Prostate gland (tissue), 2 donors: Measurements from ENCODE around the gene IMMT. TPM values are rescaled to one million over a fixed set of nuclear protein-coding genes. Genes with fewer than 3 reads are reported as not detected.
"Not testable (repeated sequence)": the region's sequence is repeated elsewhere in the genome, so short reads cannot be mapped to it uniquely, and the experiment has no call there.

Source experiments
- DNase-seq: peaks from one replicate; pipeline ENCODE4 v3.0.0-alpha.2; 2019; ENCODE audit warnings: low spot score
- H3K27ac ChIP-seq, 2 donors: fragments of 200-600 bp; sonication (generic); 2 replicates each; pipeline ENCODE4 v1.5.1; 2017 to 2019
- H3K27me3 ChIP-seq: fragments of 200-600 bp; sonication (generic); replicated peaks from 2 replicates; pipeline ENCODE4 v1.5.1; 2019; ENCODE audit not compliant: insufficient read depth
- H3K36me3 ChIP-seq, 2 donors: fragments of 200-600 bp; sonication (generic); 1 replicate in 1 of 2; 2 replicates in 1 of 2; pipeline versions ENCODE4 v1.5.1 to v1.8.1; 2017 to 2019
- H3K4me1 ChIP-seq: fragments of 200-600 bp; sonication (generic); replicated peaks from 2 replicates; pipeline ENCODE4 v1.5.1; 2019
- H3K4me3 ChIP-seq, 2 donors: fragments of 200-600 bp; sonication (generic); 2 replicates each; pipeline ENCODE4 v1.5.1; 2017 to 2019
- H3K9me3 ChIP-seq: fragments of 200-600 bp; sonication (generic); 2 replicates; pipeline ENCODE4 v1.5.1; 2017
- POLR2A ChIP-seq: fragments of 450-650 bp; IDR thresholded peaks from one replicate; pipeline ENCODE4 v1.6.1; 2016; ENCODE audit warnings: antibody characterized with exemption, mild to moderate bottlenecking
- POLR2AphosphoS5 ChIP-seq: sonication (generic); formaldehyde crosslinking; IDR thresholded peaks from one replicate; pipeline ENCODE4 v1.6.1; 2017; ENCODE audit warnings: antibody characterized with exemption
- WGBS: methylation state at CpG from one replicate; pipeline ENCODE4 v1.1.5; 2018; 5-methylcytosine and 5-hydroxymethylcytosine counted together
- intact Hi-C: fragments of 100-400 bp; cut with DNase I; formaldehyde crosslinking; loops from one replicate; pipeline ENCODE4 v1.14.2; 2022
- total RNA-seq, 2 donors: library from RNA; depleted of rRNA; stranded (reverse); fragments of >200 nt; gene quantifications; one replicate each; pipeline ENCODE4 v1.1.0, GENCODE V29; 2016
- TF ChIP-seq, protein P1 (sequence below), 4 experiments: fragments of 200-600 bp in 2 of 4; fragments of 450-650 bp in 2 of 4; sonication (generic) in 2 of 4; IDR thresholded peaks; 1 replicate in 3 of 4; 2 replicates in 1 of 4; pipeline ENCODE4 v1.5.1; 2016 to 2019; ENCODE audit warnings: antibody characterized with exemption in 4 of 4, mild to moderate bottlenecking in 2 of 4, moderate library complexity in 2 of 4

IMMT gene
- total RNA-seq, 2 donors from 2014 or later = 32.6 to 52.5 TPM

DNA sequence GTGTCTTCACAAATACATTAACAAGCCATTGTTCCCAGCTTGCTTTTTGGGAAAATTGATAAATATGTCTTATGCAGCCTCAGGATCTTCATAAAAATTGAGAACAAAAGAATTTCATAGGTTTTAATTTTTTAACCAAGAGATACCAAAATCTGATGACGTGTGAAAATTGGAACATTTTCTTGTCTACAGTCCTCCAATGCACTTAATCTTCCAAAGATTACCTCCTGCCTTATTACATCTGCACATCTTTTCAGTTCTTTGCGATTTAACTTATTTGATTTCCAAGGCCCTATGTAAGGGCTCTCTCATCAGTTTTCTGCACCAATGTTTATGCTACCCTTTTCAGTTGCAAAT is 7.1 kb upstream of the IMMT start:
- no peak overlapping the region for H3K27ac ChIP-seq

DNA sequence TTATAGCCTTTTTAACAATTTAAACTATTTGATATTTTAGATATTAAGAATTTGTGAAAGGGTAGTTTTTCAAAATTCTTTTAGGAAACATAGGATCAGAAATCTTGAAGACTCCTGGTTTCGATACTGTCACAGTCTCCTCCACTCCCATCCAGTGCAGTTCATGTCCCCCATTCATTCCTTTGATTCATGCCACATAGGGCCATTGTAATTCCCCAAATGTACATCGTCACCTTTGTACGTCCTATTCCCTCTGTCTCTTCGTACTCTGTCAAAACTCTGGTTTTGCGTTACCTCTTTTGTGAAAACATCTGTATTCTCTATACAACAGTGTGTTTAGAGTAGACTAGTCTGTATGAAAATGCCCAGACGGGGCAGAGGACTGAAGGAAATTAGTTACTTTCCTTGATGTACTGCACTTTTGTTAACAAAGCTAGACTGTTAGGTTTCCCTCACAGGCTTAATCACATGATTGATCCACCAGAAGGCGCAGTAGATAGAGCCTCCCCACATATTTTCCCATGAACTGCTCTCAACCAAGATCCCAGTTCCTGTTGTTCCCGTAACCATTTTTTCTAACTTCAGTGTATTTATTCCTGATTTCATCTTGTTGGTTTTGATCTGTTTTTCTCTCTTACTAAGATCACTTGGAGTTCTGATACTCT is 6.5 kb upstream of the IMMT start:
- TF ChIP-seq POLR2AphosphoS5 = no peak
- TF ChIP-seq, protein P1, sequence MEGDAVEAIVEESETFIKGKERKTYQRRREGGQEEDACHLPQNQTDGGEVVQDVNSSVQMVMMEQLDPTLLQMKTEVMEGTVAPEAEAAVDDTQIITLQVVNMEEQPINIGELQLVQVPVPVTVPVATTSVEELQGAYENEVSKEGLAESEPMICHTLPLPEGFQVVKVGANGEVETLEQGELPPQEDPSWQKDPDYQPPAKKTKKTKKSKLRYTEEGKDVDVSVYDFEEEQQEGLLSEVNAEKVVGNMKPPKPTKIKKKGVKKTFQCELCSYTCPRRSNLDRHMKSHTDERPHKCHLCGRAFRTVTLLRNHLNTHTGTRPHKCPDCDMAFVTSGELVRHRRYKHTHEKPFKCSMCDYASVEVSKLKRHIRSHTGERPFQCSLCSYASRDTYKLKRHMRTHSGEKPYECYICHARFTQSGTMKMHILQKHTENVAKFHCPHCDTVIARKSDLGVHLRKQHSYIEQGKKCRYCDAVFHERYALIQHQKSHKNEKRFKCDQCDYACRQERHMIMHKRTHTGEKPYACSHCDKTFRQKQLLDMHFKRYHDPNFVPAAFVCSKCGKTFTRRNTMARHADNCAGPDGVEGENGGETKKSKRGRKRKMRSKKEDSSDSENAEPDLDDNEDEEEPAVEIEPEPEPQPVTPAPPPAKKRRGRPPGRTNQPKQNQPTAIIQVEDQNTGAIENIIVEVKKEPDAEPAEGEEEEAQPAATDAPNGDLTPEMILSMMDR (IDR thresholded peaks at IDR 0.05) = no peak
- H3K4me1 ChIP-seq = no peaks in the 10 kb centered on the region
- H3K4me3 ChIP-seq = no peak overlapping the region
- H3K27ac ChIP-seq = no peak overlapping the region
- 83% methylated on average over 8 of the region's 8 CpGs for WGBS
- H3K36me3 ChIP-seq = no peaks in the 10 kb centered on the region
- H3K27me3 ChIP-seq = no peaks in the 10 kb centered on the region
- no peak for DNase-seq
- intact Hi-C loops = no loop called here
- no peaks in the 10 kb centered on the region for H3K9me3 ChIP-seq

More for the DNA sequence above, 7.1 kb upstream of the IMMT start:
- DNase-seq = no peak
- TF ChIP-seq POLR2AphosphoS5 = no peak
- TF ChIP-seq, protein P1 (IDR thresholded peaks at IDR 0.05) = no peak
- TF ChIP-seq POLR2A = no peak
- Histone ChIP-seq H3K9me3 (no peaks in the 10 kb centered on the region), H3K27me3 (no peaks in the 10 kb centered on the region), H3K4me3 (no peak overlapping the region), H3K4me1 (no peaks in the 10 kb centered on the region), H3K36me3 (peaks cover 0 to 2% of the 10 kb centered on the region in 2 donors)
- 79% methylated on average over 2 of the region's 2 CpGs for whole genome bisulfite sequencing
- intact Hi-C loops = no loop called here

DNA sequence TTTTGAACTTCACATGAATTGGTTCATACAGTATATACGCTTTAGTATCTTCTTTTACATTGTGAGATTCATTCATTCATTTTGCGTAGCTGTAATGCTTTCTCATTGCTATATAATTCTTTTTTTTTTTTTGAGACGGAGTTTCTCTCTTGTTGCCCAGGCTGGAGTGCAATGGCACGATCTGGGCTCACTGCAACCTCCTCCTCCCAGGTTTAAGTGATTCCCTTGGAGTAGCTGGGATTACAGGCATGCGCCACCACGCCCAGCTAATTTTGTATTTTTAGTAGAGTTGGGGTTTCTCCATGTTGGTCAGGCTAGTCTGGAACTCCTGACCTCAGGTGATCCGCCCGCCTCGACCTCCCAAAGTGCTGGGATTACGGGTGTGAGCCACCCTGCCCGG is 5.3 kb upstream of the IMMT start:
- intact Hi-C loops, H3K27ac ChIP-seq: not testable (repeated sequence)

DNA sequence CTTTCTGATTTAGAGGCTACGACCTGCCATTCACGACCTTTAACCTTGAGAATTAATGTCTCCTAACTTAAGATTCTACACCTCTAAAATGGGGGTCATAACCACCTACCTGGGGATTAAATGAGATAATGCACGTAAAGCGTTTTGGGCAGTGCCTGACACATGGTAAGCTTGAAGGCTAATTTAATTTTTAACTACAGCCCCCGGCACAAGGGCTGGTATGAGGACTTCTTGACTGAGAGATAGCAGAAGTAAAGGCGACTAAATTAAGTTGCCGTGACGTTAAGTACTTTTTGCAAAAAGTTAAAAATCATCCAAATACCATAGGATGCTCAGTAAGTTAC is 4.5 kb upstream of the IMMT start:
- peak overlapping the region; percentile 43 to 54 for H3K4me3 ChIP-seq
- H3K27me3 ChIP-seq = no peaks in the 10 kb centered on the region
- TF ChIP-seq, protein P1 (IDR thresholded peaks at IDR 0.05) = no peak
- TF ChIP-seq POLR2AphosphoS5 = no peak
- TF ChIP-seq POLR2A = no peak
- peak overlapping the region; percentile 64 to 67 for H3K27ac ChIP-seq
- H3K36me3 ChIP-seq = no peaks in the 10 kb centered on the region
- 2% methylated on average over 8 of the region's 8 CpGs for WGBS
- no peak for DNase-seq
- H3K4me1 ChIP-seq = no peaks in the 10 kb centered on the region
- H3K9me3 ChIP-seq = no peaks in the 10 kb centered on the region
- intact Hi-C loops = no loop called here

More for the DNA sequence above, 5.3 kb upstream of the IMMT start:
- not testable (repeated sequence) for DNase-seq, H3K9me3 ChIP-seq, H3K36me3 ChIP-seq, H3K4me3 ChIP-seq, H3K4me1 ChIP-seq, H3K27me3 ChIP-seq
- WGBS = 90% methylated on average over 11 of the region's 11 CpGs

DNA sequence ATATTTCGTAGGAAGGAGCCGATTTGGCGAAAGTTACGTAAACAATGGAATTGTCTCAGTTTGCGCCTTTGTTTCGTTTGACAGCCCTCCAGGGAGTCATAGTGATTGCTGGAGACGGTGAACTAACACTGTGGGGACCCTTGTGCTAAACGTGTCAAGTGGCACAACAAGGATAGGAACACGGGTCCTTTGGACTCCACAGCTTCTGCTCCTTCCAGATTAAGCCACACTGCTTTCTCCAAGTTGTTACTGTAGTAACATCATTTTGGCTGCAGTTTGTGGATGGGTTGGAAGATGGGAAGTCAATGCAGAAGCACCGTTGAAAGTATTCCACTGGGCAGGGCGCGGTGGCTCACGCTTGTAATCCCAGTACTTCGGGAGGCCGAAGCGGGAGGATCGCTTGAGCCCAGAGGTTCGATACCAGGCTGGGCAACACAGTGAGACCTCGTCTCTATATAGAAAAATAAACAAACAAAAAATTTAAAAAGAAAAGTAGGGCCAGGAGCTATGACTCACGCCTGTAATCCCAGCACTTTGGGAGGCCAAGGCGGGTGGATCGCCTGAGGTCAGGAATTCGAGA is 636 bp upstream of the IMMT start:
- intact Hi-C loops = no loop called here
- TF ChIP-seq, protein P1 (IDR thresholded peaks at IDR 0.05) = no peak
- TF ChIP-seq POLR2AphosphoS5 (no peak), POLR2A (no peak)
- 42% methylated on average over 23 of the region's 23 CpGs for WGBS
- no peaks in the 10 kb centered on the region for H3K27me3 ChIP-seq
- H3K36me3 ChIP-seq = no peaks in the 10 kb centered on the region
- DNase-seq = no peak
- peak overlapping the region; percentile 84 to 96 for H3K4me3 ChIP-seq
- H3K9me3 ChIP-seq = no peaks in the 10 kb centered on the region
- no peaks in the 10 kb centered on the region for H3K4me1 ChIP-seq
- H3K27ac ChIP-seq = peak overlapping the region; percentile 97 to 98
